GM12801 (cell line): ENCODE data around the gene PVR.

ENCODE experiments used
- TF ChIP-seq, protein P1 (sequence below): IDR thresholded peaks from one replicate; pipeline ENCODE4 v1.5.1; 2011; ENCODE audit warnings: control low read depth; ENCODE audit not compliant: insufficient read length; ENCODE audit errors: extremely low read depth

PVR gene

GRCh38 chr19:44635581-44636438 lies 7.9 kb upstream of the PVR start:
- TF ChIP-seq, protein P1, sequence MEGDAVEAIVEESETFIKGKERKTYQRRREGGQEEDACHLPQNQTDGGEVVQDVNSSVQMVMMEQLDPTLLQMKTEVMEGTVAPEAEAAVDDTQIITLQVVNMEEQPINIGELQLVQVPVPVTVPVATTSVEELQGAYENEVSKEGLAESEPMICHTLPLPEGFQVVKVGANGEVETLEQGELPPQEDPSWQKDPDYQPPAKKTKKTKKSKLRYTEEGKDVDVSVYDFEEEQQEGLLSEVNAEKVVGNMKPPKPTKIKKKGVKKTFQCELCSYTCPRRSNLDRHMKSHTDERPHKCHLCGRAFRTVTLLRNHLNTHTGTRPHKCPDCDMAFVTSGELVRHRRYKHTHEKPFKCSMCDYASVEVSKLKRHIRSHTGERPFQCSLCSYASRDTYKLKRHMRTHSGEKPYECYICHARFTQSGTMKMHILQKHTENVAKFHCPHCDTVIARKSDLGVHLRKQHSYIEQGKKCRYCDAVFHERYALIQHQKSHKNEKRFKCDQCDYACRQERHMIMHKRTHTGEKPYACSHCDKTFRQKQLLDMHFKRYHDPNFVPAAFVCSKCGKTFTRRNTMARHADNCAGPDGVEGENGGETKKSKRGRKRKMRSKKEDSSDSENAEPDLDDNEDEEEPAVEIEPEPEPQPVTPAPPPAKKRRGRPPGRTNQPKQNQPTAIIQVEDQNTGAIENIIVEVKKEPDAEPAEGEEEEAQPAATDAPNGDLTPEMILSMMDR = no peak

DNA sequence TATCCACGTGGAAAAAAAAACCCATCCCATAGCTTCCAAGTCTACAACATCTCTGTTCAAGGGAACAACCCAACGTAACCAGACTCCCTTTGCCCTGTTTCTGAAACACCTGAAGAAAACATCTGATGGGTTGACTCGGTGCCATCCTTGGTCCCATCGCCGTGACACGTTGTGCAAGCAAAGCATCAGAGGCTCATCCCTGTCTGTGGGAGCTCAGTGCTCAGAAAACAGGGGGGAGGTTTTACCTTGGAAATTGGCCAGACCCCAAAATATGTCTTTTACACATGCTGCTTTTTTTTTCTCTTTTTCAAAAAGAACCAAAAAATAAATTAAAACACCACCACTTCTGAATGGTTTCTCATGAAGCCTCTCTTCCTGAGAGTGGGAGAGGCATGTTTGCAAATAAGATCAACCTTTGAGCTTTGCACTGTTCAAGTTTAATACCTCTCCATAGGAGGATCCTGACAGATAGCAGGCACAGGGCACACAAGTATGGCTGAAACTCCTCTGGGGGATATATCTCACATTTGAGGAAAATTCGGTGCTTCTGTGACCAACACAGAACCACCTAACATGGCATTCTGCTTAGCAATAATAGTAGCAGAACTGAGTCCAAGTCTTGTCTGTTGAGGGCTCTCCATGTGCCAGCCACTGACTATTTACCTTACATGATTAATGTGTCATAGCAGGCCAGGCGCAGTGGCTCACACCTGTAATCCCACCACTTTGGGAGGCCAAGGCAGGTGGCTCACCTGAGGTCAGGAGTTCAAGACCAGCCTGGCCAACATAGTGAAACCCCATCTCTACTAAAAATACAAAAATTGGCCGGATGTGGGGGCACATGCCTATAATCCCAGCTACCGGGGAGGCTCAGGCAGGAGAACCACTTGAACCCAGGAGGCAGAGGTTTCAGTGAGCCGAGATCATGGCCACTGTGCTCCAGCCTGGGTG lies 7.0 kb upstream of the PVR start:
- TF ChIP-seq, protein P1 = no peak

DNA sequence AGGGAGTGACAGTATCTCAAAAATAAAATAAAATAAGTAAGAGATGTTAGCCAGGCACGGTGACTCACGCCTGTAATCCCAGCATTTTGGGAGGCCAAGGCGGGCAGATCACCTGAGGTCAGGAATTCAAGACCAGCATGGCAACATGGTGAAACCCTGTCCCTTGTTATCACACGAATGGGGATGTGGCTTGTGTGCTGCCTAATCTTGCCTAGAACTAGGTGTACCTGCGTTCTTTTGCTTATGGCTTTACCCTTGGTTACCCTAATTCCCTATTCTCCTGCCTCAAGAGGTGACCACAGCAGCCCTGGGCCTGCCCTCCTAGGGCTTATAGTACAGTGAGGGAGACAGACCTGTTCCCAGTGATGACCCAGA lies 6.3 kb upstream of the PVR start:
- TF ChIP-seq, protein P1 = no peak

- TF ChIP-seq, protein P1 = no peak
Measured at GRCh38 chr19:44640518-44640917, 3.2 kb upstream of the PVR start.

- TF ChIP-seq, protein P1 = no peak
Measured at GRCh38 chr19:44641501-44642265, 2.0 kb upstream of the PVR start.

GRCh38 chr19:44642377-44642776 lies 1.3 kb upstream of the PVR start:
- TF ChIP-seq, protein P1 = no peak

- TF ChIP-seq, protein P1 = no peak
Measured at GRCh38 chr19:44644402-44645016, 799 bp downstream of the PVR start.
